Sigmoid colon (tissue), 7 donors: ENCODE results near the gene PABPC3. TPM values are rescaled to one million over a fixed set of nuclear protein-coding genes. Genes with fewer than 3 reads are reported as not detected.

Experiments
- DNase-seq: peaks from one replicate; pipeline ENCODE4 v3.0.0-alpha.2; 2019
- H3K27ac ChIP-seq, 4 donors: fragments of 200-600 bp; sonication (generic); one replicate each; pipeline ENCODE4 v1.5.1; 2016 to 2019; ENCODE audit warnings: mild to moderate bottlenecking in 1 of 4
- H3K27me3 ChIP-seq, 3 donors: fragments of 200-600 bp; sonication (generic); one replicate each; pipeline ENCODE4 v1.5.1; 2019; ENCODE audit warnings: mild to moderate bottlenecking in 1 of 3
- H3K36me3 ChIP-seq, 4 donors: fragments of 200-600 bp; sonication (generic); one replicate each; pipeline ENCODE4 v1.5.1; 2016 to 2019
- H3K4me1 ChIP-seq, 4 donors: fragments of 200-600 bp; sonication (generic); one replicate each; pipeline ENCODE4 v1.5.1; 2017 to 2019
- H3K4me3 ChIP-seq, 4 donors: fragments of 200-600 bp; sonication (generic); one replicate each; pipeline ENCODE4 v1.5.1; 2017 to 2019; ENCODE audit warnings: mild to moderate bottlenecking in 2 of 4, moderate library complexity in 1 of 4
- H3K9me3 ChIP-seq, 4 donors: fragments of 200-600 bp in 3 of 4; sonication (generic) in 3 of 4; one replicate each; pipeline versions ENCODE4 v1.5.1 to v1.6.1; 2013 to 2019
- EP300 ChIP-seq, 4 donors: sonication (generic); formaldehyde crosslinking; IDR thresholded peaks; one replicate each; pipeline ENCODE4 v1.6.1; 2017; ENCODE audit warnings: antibody characterized with exemption in 4 of 4
- POLR2A ChIP-seq, 2 donors: fragments of 450-650 bp; IDR thresholded peaks; one replicate each; pipeline ENCODE4 v1.6.1; 2016; ENCODE audit warnings: antibody characterized with exemption in 2 of 2, mild to moderate bottlenecking in 2 of 2, moderate library complexity in 2 of 2
- POLR2AphosphoS5 ChIP-seq, 4 donors: sonication (generic); formaldehyde crosslinking; IDR thresholded peaks; one replicate each; pipeline ENCODE4 v1.6.1; 2017; ENCODE audit warnings: antibody characterized with exemption in 4 of 4
- WGBS, 2 donors: extraction: QIAGEN DNeasy Blood & Tissue Kit; methylation state at CpG; one replicate each; pipeline ENCODE4 v1.1.7; 2013; 5-methylcytosine and 5-hydroxymethylcytosine counted together
- intact Hi-C: fragments of 100-400 bp; cut with DNase I; formaldehyde crosslinking; loops from one replicate; pipeline ENCODE4 v1.15.1; 2023
- polyA plus RNA-seq, 3 donors: library from polyadenylated mRNA; stranded (reverse); fragments of 200-250 nt; gene quantifications; one replicate each; pipeline ENCODE4 v1.2.3, GENCODE V29; 2013
- total RNA-seq, 4 donors: library from RNA; depleted of rRNA; stranded (reverse); fragments of >200 nt; gene quantifications; one replicate each; pipeline ENCODE4 v1.1.0, GENCODE V29; 2016
- TF ChIP-seq, protein P1 (sequence below), 4 experiments: fragments of 450-650 bp in 3 of 4; fragments of 200-600 bp in 1 of 4; IDR thresholded peaks; one replicate each; pipeline ENCODE4 v1.5.1; 2016 to 2019; ENCODE audit warnings: antibody characterized with exemption in 4 of 4, mild to moderate bottlenecking in 3 of 4, moderate library complexity in 2 of 4
- donor health status: healthy with polysubstance abuse.
- donor health status: Bipolar disorder and iron deficiency.
- donor health status: healthy.

Gene PABPC3
- total and polyA plus RNA-seq, 7 donors, result under 0.01 to 0.16 (median 0.10) TPM; not detected in 4

DNA sequence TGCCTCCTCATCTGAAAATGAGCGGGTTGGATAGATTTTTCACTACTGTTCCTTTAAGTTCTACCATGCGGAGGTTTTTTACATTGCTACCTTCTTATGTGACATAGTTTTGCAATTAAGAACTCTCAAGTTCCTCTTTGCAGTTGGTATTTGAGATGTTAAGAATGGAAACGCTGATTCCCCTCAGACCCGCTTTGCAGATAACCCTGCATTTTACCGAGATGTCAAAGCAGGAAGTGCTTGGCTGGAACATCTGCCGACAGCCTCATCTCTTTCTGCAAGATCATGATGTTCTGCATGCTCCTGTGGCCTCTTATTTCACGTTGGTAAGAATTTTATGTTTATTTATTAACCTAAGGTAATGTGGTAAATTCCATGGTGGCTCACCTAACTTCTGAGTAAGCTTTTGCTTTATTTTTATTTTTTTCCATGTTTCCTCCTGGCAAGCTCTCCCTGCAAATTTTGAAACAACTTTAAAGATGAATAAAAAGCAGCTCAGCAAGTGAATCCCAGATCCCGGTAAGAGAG is 22.5 kb downstream of the PABPC3 start:
- Histone ChIP-seq H3K27me3 (peaks cover 0 to 4% (median 0%) of the 10 kb centered on the region in 3 donors), H3K4me3 (no peak overlapping the region), H3K4me1 (no peaks in the 10 kb centered on the region), H3K9me3 (no peaks in the 10 kb centered on the region), H3K27ac (no peak overlapping the region), H3K36me3 (no peaks in the 10 kb centered on the region)
- WGBS, 2 donors, result 56 to 67% methylated on average over 8 of the region's 8 CpGs
- no peak for DNase-seq
- no peak for TF ChIP-seq EP300 (IDR thresholded peaks at IDR 0.05)
- TF ChIP-seq, protein P1, sequence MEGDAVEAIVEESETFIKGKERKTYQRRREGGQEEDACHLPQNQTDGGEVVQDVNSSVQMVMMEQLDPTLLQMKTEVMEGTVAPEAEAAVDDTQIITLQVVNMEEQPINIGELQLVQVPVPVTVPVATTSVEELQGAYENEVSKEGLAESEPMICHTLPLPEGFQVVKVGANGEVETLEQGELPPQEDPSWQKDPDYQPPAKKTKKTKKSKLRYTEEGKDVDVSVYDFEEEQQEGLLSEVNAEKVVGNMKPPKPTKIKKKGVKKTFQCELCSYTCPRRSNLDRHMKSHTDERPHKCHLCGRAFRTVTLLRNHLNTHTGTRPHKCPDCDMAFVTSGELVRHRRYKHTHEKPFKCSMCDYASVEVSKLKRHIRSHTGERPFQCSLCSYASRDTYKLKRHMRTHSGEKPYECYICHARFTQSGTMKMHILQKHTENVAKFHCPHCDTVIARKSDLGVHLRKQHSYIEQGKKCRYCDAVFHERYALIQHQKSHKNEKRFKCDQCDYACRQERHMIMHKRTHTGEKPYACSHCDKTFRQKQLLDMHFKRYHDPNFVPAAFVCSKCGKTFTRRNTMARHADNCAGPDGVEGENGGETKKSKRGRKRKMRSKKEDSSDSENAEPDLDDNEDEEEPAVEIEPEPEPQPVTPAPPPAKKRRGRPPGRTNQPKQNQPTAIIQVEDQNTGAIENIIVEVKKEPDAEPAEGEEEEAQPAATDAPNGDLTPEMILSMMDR (IDR thresholded peaks at IDR 0.05), result no peak
- no peak for TF ChIP-seq POLR2A (IDR thresholded peaks at IDR 0.05)
- no peak for TF ChIP-seq POLR2AphosphoS5 (IDR thresholded peaks at IDR 0.05)
- intact Hi-C loops, result no loop called here

DNA sequence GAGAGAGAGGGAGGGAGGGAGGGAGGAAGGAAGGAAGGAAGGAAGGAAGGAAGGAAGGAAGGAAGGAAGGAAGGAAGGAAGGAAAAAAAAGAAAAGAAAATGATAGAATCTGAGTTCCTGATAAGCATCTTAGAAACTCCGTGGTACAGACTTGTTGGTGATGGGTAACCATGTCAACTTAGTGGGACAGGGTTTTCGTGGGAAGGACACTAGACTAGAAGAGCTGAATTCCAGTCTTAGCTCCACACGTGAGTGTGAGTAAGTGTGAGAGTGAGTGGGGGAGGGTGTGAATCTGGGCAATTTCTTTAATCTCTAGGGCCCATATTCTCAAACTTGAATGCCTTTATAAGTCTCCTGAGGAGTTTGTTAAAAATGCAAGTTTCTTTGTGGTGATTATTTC is 35.0 kb downstream of the PABPC3 start:
- no peak for TF ChIP-seq EP300 (IDR thresholded peaks at IDR 0.05)
- no peak for TF ChIP-seq POLR2A (IDR thresholded peaks at IDR 0.05)
- TF ChIP-seq POLR2AphosphoS5 (IDR thresholded peaks at IDR 0.05), result no peak
- TF ChIP-seq, protein P1 (IDR thresholded peaks at IDR 0.05), result no peak
- Histone ChIP-seq H3K27ac (no peak overlapping the region), H3K4me1 (no peaks in the 10 kb centered on the region), H3K36me3 (no peaks in the 10 kb centered on the region), H3K27me3 (peaks cover 0 to 4% (median 0%) of the 10 kb centered on the region in 3 donors), H3K4me3 (no peak overlapping the region), H3K9me3 (peaks cover 0 to 3% (median 0%) of the 10 kb centered on the region in 4 donors)
- intact Hi-C loops, result no loop called here
- 47 to 53% methylated on average over 3 of the region's 3 CpGs for WGBS, 2 donors
- DNase-seq, result no peak

- no peak for DNase-seq
- Histone ChIP-seq H3K27ac (no peak overlapping the region), H3K36me3 (no peaks in the 10 kb centered on the region), H3K9me3 (no peaks in the 10 kb centered on the region), H3K4me3 (no peak overlapping the region), H3K4me1 (no peaks in the 10 kb centered on the region), H3K27me3 (peaks cover 0 to 4% (median 0%) of the 10 kb centered on the region in 3 donors)
- TF ChIP-seq POLR2AphosphoS5 (IDR thresholded peaks at IDR 0.05) (no peak), EP300 (IDR thresholded peaks at IDR 0.05) (no peak), POLR2A (IDR thresholded peaks at IDR 0.05) (no peak)
- TF ChIP-seq, protein P1 (IDR thresholded peaks at IDR 0.05), result no peak
- 58 to 75% methylated on average over 6 of the region's 6 CpGs for WGBS, 2 donors
- intact Hi-C loops, result no loop called here
Observed at GRCh38 chr13:25131881-25132420, 36.0 kb downstream of the PABPC3 start.

DNA sequence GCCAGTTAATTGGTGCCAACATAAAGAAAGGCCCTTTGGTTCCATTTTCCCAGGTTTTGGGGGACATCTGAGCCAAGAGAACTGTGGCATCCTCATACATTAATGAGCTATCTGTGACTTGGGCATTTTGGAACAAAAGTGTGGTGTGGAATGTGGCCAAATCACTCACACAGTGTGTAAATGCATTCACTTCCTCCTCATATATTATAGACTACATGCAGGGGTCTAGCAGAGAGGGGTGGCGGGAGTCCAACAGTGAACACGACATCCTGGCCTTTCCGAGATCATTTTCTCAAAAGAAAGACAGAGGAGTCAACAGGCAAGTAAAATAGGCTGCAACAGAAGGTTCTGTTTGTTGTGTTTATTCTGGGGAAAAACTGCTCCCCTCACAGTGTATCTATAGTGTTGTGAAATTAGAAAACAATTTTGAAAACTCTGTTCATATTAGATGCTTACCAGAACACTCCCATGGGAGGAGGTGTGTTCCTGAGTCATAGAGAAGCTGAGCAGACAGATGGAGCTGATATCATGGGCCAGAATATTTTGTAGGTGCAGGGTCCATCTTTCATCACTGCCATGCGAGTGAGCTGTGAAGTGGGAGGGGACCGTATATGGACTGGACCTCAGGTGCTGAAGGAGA is 36.9 kb downstream of the PABPC3 start:
- peaks cover 0 to 7% (median 0%) of the 10 kb centered on the region in 3 donors for H3K27me3 ChIP-seq
- no peak for DNase-seq
- H3K4me1 ChIP-seq, result no peaks in the 10 kb centered on the region
- H3K4me3 ChIP-seq, result no peak overlapping the region
- intact Hi-C loops, result no loop called here
- no peaks in the 10 kb centered on the region for H3K9me3 ChIP-seq
- H3K27ac ChIP-seq, result no peak overlapping the region
- no peaks in the 10 kb centered on the region for H3K36me3 ChIP-seq
- TF ChIP-seq POLR2A (IDR thresholded peaks at IDR 0.05), result no peak
- peak in 1 of 4 donors; percentile 12 for TF ChIP-seq POLR2AphosphoS5 (IDR thresholded peaks at IDR 0.05)
- 72 to 84% methylated on average over 5 of the region's 5 CpGs for WGBS, 2 donors

GRCh38 chr13:25135896-25136295 is 40.0 kb downstream of the PABPC3 start:
- no peaks in the 10 kb centered on the region for H3K9me3 ChIP-seq
- H3K27ac ChIP-seq, result no peak overlapping the region
- DNase-seq, result no peak
- H3K36me3 ChIP-seq, result no peaks in the 10 kb centered on the region
- intact Hi-C loops, result no loop called here
- WGBS, 2 donors, result 88 to 89% methylated on average over 4 of the region's 4 CpGs
- TF ChIP-seq EP300 (IDR thresholded peaks at IDR 0.05) (no peak), POLR2A (IDR thresholded peaks at IDR 0.05) (no peak), POLR2AphosphoS5 (IDR thresholded peaks at IDR 0.05) (no peak)
- TF ChIP-seq, protein P1 (IDR thresholded peaks at IDR 0.05), result no peak
- peaks cover 0 to 7% (median 0%) of the 10 kb centered on the region in 3 donors for H3K27me3 ChIP-seq
- no peak overlapping the region for H3K4me3 ChIP-seq
- H3K4me1 ChIP-seq, result no peaks in the 10 kb centered on the region
